ENCODE data around the gene SIGLEC1. TPM values are rescaled to one million over a fixed set of nuclear protein-coding genes. Genes with fewer than 3 reads are reported as not detected.

Gene SIGLEC1
- polyA plus RNA-seq, 3 donors = 0.96 to 1.4 (median 1.3) TPM

DNA sequence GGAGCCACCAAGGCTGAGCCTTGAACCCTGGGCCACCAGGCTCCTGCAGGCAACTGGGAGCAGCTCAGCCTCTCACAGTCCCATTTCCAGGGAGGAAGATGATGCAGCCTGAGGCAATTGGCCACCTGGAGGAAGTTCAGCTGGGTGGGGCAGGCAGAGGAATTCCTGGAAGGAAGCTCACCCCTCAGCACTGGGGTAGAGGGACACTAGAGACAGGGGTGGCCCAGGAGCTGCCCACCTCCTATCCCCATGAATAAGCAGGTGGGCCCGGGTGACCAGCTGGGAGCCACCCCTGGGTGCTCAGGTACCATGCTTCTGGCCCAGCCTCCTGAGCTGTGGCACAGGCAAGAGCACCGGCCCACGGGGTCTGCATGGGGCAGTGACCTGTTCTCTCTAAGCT is 16.5 kb upstream of the SIGLEC1 start:
- DNase-seq = no peak

DNA sequence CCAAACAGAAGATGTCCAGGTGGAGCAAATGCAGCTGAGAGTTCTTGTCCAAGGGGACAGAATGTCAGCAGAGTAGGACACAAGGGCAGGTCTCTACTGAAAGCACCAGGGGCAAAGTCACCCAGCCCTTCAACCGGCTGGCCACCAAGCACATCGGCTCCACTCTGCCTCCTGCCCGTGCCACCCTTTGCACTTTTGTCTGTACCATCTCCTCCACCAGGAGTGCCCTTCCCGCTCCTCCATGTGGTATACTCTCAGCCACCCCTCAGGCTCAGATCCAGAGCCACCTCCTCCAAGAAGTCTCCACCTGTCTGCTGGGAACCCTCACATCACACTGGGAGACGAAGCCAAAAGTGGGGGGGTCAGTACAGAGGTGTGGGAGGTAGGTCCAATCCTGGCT is 16.0 kb upstream of the SIGLEC1 start:
- DNase-seq = no peak

DNA sequence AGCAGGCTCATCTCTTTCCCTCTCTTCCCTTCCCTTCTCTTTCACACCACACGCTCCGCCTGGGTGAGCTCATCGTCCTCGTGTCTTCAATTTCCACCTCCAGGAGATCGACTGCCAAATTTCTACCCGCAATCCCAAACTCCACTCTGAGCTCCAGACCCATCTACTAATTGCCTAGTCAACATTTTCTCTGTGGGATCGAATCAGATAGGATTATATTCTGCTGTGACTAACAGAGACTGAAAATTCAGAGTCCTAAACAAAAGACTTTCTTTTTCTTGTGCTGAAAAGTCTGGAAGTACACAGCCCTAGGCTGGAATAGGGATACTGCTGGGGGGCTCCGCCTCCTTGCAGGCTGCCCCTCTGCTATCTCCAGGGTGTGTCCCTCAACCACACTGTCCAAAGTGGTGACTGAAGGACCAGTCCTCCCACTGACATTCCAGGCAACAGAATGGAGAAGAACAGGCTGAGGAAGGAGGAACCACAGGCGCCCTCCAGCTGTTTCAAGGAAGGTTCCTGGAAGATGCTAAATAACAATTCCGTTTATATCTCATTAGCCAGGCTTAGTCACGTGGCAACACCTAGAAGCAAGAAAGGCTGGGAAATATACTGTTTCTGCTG is 15.1 kb upstream of the SIGLEC1 start:
- DNase-seq = no peak

DNA sequence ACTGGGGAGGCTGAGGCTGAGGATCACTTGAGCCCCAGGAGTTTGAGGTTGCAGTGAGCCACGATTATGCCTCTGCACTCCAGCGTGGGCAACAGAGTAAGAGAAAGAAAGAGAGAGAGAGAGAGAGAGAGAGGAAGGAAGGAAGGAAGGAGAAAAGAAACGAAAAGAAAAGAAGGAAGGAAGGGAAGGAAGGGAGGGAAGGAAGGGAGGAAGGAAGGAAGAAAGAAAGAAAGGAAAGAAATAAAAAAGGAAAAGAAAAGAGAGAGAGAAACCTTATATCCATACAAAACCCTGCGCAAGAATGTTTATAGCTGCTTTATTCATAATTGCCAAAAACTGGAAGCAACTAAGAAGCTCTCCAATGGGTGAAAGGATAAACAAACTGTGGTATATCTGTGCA is 12.0 kb upstream of the SIGLEC1 start:
- DNase-seq = no peak

DNA sequence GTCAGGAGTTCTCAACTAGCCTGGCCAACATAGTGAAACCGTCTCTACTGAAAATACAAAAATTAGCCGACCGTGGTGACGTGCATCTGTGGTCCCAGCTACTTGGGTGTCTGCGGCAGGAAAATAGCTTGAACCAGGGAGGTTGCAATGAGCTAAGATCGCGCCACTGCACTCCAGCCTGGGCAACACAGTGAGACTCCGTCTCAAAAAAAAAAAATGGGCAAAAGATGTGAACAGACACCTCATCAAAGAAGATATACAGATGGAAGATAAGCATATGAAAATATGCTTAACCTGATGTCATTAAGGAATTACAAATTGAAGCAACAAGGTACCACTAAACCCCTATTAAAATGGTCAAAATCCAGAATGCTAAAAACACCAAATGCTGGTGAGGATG is 10.9 kb upstream of the SIGLEC1 start:
- DNase-seq = no peak

DNA sequence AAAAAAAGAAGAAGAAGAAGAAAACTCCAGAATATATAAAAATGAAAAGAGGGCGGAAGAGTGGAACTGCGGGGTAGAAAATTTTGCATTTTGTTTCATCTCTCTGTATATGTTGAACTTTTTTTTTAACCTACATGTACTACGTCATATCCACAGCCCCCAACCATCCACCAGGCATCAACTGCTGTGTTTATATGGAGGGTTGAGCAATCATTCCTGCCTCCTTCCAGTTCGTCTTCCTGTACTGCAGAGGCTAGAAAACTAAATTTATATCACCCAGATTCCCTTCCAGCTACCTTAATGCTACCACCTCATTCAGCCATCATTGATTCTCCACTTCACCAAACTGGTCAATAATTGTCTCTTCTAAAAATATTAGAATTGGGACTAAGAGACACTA is 9.5 kb upstream of the SIGLEC1 start:
- no peak for DNase-seq

DNA sequence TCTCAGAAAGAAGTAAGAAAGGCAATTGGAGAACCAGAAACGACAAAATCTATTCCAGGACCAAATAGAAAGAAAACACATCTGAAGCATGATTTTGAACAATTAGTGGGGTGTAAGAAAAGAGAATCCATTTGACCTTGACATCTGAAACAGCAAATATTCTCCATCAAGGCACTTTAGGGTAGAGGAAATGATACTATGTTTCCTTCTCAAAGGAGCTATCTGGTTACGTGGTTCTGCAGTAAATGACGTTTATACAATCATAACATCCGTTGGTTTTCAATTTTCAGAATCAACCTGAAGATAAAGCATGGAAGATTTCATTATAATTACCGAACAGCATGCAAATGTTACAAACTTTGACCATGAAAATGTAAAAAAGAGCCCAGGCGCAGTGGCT is 8.2 kb upstream of the SIGLEC1 start:
- no peak for DNase-seq

DNA sequence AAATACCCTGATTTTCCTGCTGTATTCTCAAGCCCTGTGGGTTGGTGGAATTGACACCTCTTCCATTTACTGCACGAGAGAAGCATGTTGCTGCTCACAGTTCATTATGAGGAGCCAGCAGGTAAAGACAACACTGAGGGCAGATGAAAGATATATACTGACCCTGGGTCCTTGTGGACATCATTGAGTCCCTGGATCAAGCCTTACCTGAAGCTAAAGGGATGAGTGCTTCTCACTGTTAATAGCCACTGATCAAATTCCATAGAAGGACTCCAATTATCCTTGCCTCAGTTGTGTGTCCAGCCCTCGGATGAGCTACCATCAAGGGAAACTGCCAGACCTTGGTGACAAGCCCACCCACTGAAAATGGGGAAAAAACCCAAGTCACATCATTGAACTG is 7.7 kb upstream of the SIGLEC1 start:
- no peak for DNase-seq

DNA sequence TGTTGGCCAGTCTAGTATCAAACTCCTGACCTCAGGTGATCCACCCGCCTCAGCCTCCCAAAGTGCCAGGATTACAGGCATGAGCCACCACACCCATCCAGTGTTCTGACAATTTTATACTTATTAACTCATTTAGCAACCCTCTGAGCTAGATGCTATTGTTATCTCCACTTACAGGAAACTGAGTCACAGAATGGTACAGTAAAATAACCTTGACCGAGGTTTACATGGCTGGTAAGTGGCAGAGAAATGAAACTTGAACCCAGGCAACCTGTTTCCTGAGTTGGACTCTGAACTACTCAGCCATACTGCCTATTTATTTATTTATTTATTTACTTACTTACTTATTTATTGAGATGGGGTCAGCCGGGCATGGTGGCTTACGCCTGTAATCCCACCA is 6.6 kb upstream of the SIGLEC1 start:
- no peak for DNase-seq

DNA sequence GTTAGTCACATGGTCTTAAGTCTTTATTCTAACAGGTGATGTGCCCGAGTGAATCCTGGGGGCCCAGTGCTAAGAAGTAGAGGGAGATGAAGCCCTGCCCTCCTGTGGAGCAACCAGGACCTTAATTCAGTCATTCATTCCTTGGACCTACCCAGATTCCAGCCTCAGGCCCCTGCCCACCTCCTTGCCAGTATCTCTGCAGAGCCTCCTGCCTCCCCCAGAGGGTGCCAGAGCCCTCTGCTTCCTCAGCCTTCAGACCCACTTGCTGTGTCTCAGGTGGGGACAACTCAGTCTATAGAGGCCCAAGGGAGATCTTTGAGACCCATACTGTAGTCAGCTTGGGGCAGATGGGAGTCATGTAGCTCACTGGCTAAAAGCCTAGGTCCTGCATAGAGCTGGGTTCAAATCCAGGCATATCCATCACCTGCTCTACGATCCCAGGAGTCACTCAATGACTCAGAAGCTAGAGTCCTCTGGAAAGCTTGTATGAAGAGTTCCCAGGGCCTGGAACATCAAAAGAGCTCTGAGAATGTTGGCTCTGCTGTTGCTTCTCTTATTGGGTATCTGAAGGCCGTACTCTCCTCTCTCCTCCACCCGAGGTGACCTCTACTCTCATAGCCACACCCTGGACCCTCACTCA is 3.9 kb upstream of the SIGLEC1 start:
- DNase-seq = peak; percentile 39

DNA sequence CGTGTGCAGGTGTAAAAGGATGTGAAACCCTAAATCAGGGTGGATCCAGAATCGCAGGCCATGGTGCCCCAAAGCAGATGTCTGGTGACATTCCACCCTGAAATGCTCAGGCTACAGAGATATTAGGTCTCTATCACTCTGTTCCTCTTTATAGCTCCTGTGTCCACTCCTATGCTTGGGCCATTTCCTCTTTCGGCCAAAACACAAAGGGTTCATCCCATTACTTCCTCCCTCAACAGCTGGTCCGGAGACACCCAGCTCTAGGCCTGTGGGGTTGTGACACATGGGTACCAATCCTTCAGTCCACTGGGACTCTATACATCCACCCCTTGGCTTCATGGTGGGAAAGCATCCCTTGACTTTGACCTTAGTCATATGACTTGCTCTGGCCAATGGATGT is 1.7 kb upstream of the SIGLEC1 start:
- DNase-seq = no peak

DNA sequence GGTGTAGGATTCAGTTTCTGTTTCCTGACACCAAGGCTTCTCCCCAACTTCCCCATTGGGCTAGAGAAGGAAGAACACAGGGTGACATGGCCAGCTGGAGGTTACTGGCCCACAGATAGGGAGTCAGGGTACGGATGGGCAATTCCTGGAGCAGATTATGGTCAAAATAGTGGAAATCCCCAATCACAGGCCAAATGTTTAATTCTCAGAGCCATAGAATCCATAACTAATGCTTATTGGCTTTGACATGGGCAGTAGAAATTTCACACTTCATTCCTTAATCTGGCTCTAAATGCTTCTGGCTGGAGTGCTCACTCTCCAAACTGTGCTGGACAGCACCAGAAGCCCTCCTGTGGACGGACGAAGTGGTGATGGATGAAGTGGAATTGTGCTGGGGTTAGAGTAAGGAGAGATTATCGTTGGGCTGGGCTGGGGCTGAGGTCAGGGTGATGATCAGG is 887 bp downstream of the SIGLEC1 start:
- DNase-seq = no peak

DNA sequence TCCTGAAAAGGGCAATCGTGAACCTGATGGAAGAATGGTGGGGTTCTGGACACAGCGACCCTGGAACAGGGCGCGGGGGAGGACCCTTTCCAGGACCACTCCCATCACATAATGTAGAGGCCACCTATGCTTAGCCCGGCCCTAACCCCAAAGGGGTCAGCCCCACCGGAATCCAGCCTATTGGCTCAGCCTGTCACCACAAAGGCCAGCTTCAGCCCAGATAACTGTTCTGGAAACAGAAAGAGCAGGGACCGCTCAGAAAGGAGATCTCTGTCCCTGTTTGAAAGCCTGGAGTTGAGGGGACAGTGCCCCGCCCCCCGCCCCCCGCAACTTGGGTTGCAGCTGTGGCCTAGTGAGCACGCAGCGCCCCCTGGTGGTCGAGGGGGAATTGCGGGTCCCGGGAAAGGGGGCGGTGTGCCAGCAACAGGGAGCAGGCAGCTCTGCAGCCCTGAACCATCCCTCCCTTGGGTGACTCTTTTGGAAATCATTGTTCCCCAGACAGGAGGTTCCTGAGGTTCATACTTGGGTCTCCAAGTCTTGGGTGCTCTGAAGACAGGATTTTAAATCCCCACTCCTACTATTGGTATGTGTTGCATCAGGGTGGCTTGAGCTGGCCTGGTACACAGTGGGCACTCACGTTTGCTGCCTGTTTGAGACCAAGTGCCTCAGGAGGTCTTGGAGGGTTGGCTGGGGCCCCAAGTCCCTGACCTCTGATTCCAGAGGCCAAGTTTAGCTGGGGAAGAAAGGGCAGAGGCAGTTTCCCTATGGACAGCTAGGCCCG is 1.5 kb downstream of the SIGLEC1 start:
- DNase-seq = peak; percentile 39

DNA sequence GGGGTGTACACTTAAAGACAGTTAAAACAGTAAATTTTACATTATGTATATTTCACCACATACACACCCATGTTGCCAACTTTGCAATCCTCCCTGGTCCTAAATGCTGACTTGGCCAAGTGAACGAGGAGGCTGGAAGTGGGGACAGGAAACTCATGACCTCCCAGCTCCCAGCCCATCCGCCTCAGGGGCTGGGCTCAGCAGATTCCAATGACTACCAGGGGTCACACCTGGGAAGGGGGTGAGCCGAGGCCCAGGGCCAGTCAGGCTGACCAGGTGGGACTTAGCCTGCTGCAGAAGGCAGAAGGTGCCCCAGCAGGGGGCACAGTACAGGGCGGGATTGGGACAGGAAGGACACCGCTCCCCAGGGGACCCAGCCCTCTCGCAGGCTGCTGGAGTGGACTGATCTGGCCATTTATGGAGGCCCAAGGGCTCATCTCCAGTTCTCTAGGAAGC is 2.4 kb downstream of the SIGLEC1 start:
- DNase-seq = no peak

DNA sequence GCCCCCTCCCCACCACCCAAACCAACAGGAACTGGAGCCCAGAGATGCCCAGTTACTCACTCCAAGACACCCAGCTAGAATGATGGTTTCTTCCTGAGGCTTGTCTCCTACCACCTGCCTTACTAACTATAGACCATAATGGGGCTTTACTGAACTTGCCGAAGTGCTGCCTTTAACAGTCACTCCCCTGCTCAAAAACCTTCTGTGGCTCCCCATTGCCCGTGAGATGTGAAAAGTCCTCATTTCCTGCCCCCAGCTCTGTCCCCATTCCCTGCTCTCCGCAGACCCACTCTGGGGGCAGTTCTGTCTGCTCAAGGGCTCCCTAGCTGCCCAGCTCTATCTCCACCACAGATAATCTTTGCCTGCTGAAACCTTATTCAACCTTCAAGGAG is 4.9 kb downstream of the SIGLEC1 start:
- DNase-seq = no peak

DNA sequence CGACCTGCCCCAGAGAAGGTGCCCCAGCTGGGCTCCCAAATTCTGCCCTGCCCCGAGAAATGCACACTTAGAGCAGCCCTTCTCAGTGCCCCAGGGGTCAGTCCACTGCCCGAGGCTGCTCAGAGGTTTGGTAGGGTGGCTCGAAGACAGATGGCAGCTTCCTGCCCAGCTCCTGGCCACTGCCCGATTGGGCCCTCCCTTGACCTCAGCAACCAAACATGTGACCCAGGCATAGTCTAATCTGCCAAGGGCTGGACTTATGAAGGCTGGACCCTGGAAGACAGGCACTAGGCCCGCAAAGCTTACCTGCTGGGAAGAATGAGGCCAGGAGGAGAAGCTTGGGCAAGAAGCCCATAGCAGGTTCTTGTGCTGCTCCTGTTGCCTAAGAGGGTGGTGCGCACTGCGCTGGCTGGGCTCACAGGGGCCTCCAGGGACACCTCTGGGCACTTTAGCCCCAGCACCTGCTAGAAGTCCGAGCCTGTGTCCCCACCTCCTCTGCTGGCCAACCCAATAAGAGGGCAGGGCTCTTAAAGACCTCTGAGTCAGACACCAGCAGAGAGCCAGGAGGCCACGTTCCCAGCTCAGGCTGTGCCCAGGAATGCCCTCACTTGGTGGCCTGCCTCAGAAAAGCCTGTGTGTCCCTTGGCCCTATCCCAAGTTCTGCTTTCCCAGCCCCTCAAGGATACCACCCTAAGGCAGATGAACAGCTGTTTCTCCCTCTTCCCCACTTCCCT is 5.5 kb downstream of the SIGLEC1 start:
- DNase-seq = no peak

DNA sequence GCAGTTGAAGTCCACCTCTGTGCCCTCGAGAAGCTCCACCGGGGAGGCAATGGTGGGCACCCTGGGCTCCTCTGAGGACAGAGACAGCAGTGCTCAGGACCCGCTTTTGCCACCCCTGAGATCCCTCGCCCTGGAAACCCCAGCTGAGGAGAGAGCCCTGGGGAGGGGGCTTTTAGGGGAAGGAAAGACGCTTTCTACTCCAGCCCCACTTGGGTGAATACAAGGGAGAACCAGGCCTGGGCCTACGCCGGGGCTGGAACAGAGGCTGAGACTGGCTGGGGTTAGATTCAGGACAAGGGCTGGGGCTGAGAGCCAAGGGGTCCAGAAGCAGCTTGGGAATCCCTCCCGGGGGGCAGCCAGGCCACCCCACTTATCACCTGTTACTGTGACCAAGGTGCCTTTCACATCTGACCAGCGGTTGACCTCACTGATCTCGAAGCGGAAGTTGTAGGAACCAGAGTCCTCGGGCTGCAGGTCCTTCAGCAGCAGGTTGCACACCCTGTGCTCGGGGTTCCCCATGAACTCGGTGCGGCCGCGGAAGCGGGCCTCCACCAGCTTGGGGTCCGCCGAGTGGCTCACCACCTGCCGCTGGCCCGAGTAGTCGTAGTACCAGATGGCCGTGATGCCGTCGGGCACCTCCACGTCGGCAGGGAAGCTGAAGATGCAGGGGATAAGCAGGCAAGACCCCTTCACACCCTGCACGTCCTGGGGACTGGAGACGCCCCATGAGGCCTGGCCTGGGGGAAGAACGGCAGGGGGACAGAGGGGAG is 6.2 kb downstream of the SIGLEC1 start:
- no peak for DNase-seq

DNA sequence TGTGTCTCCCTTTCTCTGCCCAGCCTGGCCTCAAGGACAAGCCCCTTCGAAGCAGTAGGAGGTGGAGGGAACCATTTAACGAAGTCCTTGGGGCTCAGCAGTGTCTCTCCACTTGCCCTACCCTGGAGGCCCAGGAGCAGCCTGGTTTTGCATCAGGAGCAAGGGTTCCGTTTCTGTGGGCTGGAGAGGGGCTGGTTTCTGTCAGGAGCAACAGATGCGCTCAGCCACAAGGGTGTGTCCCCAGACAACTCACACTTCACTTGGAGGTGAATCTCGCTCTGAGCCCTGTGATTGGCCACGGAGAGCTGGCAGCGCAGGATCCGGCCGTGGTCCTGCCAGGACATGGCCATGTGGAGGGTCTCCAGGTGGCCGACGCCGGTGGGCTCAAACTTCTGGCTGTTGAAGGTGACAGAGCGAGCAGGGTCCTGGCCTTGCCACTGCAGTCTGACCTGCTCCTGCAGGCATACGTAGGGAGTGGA is 6.9 kb downstream of the SIGLEC1 start:
- DNase-seq = no peak

DNA sequence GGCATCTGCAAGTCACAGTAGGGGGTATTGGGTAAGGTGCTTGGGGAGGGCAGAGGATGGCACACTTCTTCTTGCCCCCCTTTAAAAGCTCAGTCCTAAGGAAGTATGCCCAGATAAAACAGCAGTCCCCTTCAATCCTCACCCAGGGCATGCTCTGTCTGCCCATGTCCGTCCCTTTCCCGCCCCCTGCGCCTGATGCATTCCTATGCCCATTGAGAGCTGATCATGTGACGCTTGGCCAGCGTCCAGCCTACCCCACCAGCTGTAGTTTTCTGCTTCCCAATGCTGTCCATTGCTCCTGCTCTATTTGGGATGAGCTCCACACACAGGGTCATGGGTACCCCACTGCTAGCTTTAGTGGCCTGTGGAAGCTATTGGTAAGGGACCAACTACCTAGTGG is 8.3 kb downstream of the SIGLEC1 start:
- no peak for DNase-seq

DNA sequence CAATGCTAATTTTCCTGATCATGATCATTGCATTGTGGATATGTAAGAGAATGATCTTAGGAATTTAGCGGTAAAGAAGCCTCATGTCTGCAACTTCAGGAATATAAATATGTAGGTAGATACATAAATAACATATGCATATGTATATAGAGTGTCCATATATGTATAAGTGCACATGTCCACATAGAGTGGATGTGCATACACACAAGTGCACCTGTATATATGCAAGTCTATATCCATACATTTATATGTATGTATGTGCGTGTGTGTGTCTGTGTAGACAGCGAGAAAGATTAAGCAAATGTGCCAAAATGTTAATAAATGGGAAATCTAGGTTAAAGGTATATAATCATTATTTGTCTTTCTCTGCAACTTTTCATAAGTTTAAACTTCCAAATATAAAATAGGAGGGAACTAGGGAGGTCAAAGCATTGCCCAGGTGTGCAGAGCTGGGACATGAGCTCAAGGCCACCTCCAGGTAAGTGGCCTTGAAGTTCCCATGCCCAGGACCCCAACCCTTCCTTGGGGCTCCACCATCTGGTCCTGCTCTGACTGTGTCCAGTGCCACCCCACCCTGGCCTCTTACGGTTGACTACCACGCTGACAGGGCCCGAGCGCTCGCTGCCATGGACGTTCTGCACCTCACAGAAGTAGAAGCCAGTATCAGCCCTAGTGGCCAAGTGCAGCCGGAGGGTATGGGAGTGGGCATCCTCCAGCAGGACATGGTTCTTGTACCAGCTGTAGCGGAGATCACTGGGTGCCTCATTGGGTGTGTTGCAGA is 9.6 kb downstream of the SIGLEC1 start:
- DNase-seq = no peak

Data from renal pelvis (tissue), 4 donors.